ENCODE data around the gene PATZ1.
"Not testable (repeated sequence)": the region's sequence is repeated elsewhere in the genome, so short reads cannot be mapped to it uniquely, and the experiment has no call there.

Gene PATZ1

DNA sequence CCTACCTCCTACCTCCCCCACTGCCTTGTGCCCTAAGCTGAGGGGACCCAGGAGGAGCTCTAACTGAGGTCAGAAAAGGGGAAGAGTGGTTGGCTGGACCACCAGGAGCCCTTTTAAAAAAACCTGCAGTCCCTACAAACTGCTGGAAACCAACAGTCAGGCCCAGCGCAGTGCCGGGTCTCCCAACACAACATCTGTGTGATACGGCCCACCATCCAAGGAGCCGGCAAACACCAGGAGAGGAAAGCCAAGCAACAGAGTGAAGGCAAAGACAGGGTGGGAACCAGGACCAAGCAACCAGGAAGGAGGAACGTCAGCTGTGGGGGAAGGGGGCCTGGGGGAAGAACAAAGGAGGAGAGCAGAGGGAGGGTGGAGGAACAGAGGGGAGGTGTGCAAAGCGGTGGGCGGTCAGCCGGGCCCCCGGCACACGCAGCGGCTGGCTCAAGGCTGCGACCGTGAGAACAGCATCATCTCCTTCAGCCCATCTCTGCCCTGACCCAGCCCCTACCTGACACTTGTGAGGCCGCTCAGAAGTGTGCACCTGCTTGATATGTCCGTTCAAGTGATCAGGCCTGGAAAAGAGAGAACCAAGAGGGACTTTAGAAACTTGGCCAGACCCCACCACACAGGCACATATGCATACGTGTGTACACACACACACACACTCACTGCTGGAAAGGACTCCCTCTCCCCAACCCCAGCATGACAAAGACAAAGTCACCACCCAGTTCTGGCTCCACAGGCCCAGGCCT lies 3.6 kb downstream of the PATZ1 start:
- DNase-seq, result no peak

DNA sequence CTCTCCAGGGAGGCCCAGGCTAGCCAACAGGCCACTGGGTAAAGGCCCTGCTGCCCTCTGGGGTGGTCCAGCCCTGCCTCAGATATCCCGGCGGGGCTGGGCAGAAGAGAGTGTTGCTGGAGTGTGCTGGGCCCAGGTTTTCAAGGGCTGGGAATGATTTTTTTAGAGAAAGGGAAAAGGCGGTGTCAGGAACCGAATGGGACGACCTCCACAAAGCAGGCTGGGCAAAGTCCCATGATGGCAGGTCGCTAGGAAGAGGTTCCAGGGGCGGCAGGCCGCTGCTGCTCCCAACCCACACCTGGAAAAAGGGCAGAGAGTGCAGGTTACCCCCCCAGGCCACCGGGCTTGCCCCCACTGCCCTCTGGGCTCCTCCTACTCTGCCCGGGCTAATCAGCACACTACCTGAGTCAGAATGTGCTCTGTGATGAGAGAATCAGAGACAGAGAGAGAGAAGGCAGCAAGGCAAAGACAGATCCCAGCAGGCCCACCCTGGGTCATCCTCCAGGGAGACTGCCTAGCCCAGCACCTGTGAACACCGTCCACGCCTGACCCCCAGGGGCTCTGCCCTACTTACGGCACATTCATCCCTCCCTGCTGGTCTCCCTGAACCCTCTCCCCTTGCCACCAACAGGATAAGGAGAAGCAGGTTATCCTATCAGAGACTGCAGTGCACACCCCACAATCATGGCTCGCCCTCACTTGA lies 4.6 kb downstream of the PATZ1 start:
- no peak for DNase-seq

DNA sequence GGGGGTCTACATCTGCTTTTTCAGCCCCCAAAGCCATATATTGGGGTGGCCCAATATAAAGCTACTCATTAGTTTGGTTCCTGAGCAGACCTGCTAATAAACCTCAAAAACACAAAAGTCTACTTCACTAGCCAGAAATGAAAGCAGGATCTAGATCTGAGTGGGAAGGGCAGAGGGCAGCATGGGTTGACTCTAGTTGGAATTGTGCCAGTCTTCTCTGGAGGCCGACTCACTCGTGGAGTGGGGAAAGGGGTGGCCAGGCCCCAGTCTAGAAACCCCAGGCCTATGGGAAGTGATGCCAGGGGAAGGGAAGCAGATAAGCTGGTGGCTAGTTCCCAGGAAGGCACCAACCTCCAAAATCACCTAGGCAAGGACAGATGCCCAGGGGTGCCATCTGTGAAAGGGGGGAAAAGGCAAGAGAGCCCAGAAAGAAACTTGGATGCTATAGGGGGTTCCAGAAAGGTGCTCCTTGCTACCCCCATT lies 5.3 kb downstream of the PATZ1 start:
- DNase-seq, result no peak

DNA sequence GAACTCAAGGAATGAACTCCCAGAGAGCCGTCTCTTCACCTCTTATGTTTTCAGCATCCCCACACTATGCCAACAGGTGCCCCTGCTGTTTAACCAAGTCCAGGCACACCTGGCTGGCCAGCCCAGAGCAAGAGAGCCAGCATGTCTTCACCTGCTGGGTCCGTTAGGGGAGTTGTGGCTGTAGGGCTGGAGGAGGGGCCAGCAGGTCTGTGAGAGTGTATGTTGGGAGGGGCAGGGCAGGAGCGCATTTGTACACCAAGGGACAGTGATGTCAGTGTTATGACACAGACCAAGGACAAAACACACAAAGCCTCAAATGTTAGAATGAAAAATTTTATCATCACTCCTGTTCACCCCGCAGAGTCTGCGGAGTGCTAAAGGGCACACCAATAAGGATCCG lies 5.8 kb downstream of the PATZ1 start:
- peak; percentile 37 for DNase-seq

DNA sequence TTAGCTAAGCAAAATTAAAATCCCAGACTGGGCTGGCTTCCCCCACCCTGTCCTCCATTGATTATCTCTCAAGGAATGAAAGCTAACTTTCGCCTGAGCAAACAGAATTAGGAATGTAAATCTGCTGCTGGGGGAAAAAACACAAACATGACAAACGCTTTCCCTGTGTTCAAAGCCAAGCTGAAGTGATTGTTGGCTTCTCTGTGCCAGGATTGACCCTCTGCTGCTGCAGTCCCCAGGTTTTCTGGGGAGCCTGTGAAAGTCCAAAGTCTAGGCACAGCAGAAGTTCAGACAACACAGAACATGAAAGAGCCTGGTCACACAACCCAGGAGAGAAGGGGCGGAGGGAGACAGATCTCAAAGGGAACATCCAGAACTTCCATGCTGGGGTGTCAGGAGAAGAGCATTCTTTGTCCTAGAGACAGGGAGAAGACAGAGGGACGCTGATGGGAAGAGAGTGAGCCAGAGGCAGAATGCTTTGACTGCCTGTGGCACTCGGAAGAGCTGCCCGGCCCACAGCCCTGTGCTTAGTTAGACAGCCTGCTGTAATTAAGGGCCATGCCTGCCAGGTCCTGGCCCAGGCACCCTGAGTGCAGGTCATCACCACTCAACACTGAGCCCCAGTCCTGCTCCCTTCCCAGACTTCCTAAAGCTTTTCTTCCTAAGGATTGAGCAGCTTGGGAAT lies 6.9 kb downstream of the PATZ1 start:
- no peak for DNase-seq

DNA sequence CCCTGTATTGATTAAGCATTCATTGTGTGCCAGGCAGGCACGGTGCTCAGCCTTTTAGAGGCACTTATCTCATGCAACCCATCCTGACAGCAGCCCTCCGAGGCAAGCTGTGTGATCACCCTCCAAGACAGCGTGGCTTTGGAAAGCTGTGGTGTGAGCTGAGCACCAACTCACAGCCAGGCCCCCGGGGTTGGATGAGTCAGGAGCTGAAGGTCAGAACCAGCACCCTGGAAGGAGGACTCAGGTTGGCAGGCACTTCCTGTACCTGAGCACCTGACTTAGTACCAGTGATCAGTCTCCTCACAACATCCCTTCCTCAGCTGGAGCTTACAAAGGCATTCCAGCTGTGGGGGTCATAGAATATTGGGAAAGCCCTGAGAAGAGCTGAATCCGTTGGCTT lies 9.0 kb downstream of the PATZ1 start:
- no peak for DNase-seq

DNA sequence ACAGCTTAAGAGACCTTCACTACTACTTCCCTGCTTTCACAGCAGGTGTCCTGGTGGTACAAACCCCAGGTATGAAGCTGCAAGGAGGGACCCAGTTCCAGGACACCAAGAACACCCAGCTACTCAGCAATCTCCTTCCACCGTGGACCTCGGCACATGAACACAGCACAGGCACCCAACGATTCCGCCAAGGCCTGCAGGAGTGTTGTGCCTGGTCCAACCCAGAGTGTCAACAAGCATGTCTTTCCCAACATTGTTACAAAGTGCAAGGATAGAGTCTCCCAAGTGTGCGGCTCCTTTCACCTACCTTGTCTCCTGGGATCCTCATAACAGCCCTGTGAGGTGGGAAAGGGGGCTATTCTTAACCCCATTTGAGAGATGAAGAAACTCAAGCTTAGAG lies 11.8 kb downstream of the PATZ1 start:
- no peak for DNase-seq

DNA sequence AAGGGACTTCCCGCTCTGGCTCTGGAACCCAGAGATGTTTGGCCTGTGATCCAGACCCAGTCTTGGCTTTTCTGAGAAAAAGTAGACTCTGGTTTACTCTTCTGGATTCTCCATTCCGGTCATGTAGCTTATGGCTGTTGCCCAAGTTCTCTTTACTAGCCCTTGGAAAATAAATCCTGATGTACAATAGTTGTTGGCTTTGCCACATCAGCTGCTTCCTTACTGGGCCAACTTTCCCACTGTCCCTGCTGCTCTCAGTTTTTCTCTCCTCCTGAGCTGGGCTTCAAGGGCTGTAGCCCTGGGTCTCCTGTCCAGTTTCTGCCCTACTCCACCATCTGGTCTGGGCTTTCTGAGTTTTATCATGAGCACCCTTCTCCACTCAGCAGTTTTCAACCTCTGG lies 12.5 kb downstream of the PATZ1 start:
- DNase-seq, result no peak

DNA sequence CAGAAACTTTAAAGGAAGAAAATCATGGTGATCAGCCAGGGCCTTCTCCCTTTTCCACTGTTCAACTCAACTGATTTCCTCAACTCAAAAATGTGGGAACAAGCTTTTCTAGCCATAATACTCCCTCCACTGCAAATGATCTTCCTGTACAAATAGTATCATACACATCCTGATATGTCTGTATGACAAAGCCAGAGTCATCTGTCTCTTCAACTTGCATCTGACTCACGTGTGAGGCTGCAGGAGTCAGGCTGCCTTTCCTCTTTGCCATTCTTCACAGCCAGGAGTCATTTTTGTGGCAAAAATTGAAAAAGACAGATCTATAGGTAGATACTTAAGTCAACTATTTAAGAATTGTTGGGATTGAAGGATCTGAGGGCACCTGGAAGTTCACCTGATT lies 13.3 kb downstream of the PATZ1 start:
- DNase-seq, result no peak

DNA sequence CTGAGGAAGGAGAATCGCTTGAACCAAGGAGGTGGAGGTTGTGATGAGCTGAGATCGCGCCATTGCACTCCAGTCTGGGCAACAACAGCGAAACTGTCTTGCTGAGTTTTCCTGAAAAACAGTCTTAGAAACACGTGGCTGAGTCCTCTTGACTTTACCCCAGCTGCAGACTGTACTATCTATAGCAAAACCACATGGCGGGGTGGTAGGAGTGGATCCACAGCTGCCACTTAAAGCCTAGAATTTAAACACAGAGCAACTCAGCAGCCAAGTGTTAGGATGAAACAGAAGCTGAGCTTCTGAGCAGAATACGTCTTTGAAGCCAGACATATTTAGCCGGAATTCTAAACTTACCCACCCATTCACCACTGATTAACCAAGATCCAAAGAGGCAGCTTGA lies 14.1 kb downstream of the PATZ1 start:
- no peak for DNase-seq

DNA sequence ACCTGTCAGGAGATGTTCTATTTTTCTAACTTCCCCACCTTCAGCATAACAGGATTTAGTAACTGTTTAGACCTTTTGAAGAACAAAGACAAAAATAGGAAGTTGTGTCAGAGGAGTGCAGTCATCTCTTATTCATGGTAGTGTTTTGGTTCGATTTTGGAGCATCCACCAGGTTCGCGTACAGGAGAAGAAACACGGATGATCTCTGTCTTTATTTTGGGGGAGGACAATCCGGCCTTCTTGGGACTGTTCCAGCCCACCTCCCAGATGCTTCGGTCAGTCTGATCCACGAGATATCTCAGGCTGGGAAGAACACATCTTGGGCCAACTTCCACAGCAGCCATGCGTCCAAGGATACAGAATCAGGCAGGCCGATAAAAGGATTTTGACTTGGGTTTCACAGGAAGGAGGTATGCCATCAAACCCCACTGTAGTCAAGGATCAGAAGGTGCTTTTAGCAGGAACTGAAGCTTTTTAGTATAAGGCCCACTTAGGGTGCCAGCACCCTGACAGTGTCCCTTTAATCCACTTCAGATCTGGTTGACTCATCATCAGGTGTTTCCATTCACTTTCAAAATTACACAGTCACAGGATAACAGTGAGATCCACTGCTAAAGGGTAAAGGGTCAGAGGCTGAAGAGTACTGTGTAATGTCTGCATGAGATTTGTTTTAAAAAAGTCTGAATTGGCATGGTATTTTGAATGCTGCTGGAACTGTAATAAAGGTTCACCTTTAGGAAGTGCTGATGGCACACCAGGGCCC lies 16.5 kb downstream of the PATZ1 start:
- no peak for DNase-seq

DNA sequence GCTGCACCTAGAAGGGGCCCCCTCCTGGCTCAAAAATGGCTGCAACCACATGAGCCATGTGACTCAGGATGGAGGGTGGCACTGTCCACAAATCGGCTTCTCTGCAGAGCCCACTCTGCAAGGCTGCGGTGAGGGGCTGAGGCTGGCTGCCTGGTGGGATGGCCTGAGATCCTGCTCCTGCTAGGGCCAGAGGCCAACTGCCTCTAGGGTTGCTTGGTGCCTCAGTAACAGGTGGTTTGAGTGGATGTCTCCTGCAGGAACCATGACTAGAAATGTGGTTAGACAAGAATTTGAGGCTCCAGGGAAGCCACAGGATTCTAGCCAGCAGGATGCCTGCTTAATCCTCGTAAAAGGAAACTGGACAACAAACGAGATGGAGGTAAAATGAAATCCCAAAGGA lies 17.1 kb downstream of the PATZ1 start:
- DNase-seq, result no peak

DNA sequence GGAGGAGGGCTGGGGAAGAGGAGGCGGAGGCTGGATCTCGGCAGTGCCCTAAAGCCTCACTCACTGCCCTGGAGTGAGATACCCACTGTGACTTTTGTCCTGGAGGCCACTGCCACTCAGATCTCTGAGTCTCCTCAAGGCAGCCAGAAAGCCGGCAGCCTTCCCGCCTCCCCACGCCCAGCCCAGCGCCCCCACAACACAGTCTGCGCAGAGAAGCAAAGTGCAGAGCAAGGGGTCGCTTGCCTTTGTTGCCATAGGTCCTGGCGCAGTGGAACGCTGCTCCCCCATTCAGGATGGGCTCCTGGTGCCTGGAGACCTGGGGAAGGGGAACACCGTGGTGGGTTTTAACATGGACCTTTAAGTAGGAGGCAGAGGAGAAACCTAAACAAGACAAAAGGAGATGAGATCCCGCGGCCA lies 17.6 kb downstream of the PATZ1 start:
- no peak for DNase-seq

DNA sequence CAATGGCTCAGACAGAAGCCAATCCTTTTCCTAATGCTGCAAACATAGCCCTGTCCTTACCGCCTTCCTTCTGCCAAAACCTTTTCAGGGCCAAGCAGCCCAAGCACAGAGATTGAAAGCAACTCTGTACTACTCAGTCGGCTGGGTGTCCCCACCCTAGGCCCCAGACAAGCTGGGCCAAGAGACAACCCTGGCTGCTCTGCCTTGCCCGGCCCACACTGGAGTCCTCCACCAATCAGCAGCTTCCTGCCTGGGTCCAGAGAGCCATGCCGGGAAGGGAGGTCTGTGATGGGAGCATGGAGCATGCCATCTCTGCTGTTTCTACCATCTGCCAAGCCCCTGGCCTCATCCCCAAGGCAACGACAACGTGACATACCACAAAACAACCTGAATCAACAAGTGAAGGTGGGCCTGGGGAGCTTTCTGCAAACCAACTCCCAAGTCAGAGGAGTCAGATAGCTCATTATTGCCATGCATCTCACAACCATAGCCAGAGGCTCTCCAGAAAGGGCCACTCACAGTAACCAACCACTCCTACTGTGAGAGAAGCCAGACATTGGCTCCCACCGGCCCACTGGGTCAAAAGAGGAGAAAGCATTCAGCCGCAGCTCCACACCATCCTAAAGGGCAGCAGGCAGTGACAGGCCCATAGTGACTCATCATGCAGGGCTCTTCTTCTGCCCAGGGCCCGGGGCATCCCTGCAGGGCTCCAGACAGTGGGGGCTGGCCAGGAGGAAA lies 18.2 kb downstream of the PATZ1 start:
- no peak for DNase-seq

DNA sequence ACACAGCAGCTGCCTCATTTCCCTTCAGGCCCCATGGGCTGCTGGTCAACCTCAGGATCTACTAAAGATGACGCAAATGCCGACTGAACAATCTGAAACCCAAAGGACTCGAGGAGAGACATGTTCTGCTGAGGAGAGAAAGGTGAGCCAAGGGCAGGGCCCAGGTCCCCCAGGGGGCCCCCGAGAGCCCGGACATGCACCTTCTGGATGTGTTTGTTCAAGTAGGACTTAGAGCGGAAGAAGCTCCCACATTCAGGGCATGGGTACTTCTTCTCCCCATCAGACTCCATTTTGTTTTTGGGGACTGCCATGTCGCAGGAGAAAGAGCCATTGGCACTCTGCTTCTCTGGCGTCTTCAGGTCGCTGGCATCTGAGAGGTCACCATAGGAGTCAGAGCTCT lies 19.3 kb downstream of the PATZ1 start:
- DNase-seq, result no peak

DNA sequence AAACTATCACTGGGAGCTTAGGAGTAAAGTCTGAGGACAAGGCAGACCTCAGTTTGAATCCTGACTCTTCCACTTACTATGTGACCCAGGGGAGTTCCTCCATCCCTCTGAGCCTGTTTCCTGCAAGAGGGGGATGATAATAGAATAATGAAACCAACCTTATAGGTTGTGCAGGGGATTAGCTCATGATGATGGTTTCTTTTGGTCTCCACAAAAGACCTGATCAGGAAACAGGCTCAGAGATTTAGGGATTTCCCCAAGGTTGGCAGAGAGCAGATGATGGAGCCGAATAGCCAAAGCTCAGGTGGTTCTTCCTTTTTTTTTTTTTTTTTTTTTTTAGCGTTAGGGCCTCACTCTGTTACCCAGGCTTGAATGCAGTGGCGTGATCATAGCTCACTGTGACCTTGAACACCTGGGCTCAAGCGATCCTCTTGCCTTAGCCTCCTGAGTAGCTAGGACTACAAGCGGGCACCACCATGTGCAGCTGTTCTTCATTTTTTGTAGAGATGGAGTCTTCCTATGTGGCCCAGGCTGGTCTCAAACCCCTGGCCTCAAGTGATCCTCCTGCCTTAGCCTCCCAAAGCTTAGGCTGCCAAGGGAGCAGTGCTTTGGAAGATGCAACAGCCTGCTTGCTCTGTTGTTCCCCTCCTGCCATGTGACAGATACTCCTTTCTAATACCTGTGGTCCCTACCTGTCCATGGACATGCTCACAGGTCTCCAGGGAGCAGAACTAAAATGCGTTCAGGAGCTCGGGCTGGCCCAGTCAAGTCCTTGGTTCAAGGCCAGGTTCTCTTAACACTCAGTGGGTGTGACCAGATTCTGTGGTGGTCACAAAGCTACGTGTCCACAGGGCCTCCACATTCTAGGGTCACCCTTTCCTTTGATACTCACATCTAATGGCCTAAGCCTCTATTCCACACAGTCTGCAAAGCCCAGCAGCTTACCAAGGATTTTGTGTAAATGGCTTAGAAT lies 22.3 kb downstream of the PATZ1 start:
- no peak for DNase-seq

DNA sequence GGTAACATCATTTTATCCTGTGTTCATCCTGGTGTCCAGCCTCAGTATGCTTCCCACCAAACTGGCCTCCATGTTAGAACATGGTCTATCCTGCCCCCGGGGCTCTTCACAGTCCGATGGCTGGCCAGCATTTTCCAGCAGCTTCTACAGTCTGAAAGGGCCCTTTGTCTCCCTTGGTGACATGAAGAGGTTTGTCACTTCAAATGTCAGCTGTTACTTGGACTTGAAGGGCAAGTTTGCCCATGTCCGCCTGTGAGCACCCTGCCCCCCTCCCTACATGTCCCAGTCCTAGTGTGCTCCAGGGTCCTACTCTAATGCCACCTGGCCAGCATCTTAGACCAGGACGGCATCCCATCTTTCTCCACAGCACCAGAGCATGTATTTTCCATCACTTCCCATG lies 24.7 kb downstream of the PATZ1 start:
- DNase-seq, result peak; percentile 7

DNA sequence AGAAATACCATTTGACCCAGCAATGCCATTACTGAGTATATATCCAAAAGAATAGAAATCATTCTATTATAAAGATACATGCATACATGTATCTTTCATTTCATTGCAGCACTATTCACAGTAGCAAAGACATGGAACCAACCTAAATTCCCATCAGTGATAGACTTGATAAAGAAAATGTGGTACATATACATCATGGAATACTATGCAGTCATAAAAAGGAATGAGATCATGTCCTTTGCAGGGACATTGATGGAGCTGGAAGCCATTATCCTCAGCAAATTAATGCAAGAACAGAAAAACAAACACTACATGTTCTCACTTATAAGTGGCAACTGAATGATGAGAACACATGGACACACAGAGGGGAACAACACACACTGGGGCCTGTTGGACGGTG lies 31.9 kb downstream of the PATZ1 start:
- not testable (repeated sequence) for DNase-seq

DNA sequence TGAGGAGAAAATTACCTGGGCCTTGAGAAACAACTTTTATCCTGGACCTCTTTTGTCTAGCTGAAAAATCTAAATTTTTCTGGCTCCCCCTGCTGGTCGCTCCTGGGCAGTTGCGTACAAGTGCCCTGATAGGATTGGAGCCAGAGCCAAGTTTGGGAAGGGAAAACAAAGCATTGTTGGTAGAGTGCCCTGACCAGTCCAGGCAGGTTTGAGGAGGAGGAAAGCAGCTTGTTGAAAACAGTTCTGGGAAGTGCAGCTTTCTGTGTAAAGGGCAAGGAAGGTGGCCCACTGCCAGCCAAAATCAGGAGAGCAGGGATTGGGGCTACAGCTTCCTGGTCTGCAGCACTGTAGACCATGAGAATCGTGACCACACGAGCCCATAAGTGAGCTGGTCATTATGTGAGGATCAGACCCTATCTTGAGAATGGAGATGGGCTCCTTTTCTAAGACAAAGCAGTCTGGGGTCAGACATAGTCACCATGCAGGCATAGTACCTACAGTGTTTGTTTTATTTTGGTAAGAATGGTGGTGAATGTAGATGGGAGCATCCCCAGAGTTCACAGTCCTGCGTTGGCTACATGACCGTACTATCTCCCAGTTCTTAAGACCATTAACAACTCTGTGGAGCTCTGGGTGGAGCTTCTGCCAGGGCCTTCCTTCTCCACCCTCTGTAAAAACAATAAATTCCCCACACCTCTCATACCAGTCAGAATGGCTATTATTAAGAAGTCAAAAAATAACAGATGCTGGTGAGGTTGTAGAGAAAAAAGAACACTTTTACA lies 32.6 kb downstream of the PATZ1 start:
- peak; percentile 70 for DNase-seq

DNA sequence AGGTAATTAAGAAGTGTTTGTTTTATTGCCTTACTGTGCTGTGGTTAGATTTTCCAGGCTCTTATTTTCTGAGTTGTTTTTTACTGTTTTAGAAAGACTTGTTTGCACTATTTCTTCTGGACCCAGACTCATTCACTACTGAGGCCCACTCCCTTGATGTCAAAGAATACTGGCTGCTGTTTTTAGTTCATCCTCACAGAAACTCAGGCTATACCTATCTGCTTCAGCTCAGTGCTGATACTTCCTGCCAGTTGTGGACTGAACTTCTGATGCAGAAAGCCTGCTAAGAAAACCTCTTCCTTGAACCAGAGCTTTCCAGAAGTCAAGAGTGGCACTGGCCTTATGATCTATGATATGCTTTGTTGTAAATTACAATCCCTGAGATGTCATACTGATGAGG lies 38.0 kb downstream of the PATZ1 start:
- DNase-seq, result no peak

All from NCI-H510A (cell line).